Hepatocyte (in vitro differentiated cells): ENCODE results near the gene EVPLL. TPM values are rescaled to one million over a fixed set of nuclear protein-coding genes. Genes with fewer than 3 reads are reported as not detected.
A peak's percentile ranks its signal among the peaks of the same experiment; 100 is the strongest.

Source experiments
- DNase-seq: peaks from one replicate; pipeline ENCODE4 v3.0.0-alpha.2; 2016; ENCODE audit warnings: low spot score
- H2AFZ ChIP-seq: fragments of 200-600 bp; sonication (generic); 2 replicates; pipeline ENCODE4 v1.6.0; 2016; ENCODE audit warnings: antibody characterized with exemption, mild to moderate bottlenecking
- H3K27ac ChIP-seq: fragments of 200-600 bp; sonication (generic); 2 replicates; pipeline ENCODE4 v1.5.1; 2016; ENCODE audit warnings: mild to moderate bottlenecking
- H3K27me3 ChIP-seq: fragments of 200-600 bp; sonication (generic); 2 replicates; pipeline ENCODE4 v1.6.1; 2016
- H3K36me3 ChIP-seq: fragments of 200-600 bp; sonication (generic); replicated peaks from 2 replicates; pipeline ENCODE4 v1.5.1; 2016; ENCODE audit warnings: low read depth; ENCODE audit not compliant: insufficient read depth
- H3K4me1 ChIP-seq: fragments of 200-600 bp; sonication (generic); 2 replicates; pipeline ENCODE4 v1.5.1; 2016; ENCODE audit warnings: mild to moderate bottlenecking, moderate library complexity; ENCODE audit not compliant: insufficient read depth
- H3K4me2 ChIP-seq: fragments of 200-600 bp; sonication (generic); 2 replicates; pipeline ENCODE4 v1.6.0; 2016
- H3K4me3 ChIP-seq: fragments of 200-600 bp; sonication (generic); 2 replicates; pipeline ENCODE4 v1.5.1; 2016; ENCODE audit warnings: mild to moderate bottlenecking
- H3K79me2 ChIP-seq: fragments of 200-600 bp; sonication (generic); 2 replicates; pipeline ENCODE4 v1.6.0; 2017; ENCODE audit warnings: mild to moderate bottlenecking
- H3K9me2 ChIP-seq: fragments of 200-600 bp; sonication (generic); replicated peaks from 2 replicates; pipeline ENCODE4 v1.6.0; 2017; ENCODE audit warnings: mild to moderate bottlenecking; ENCODE audit not compliant: insufficient read depth
- H3K9me3 ChIP-seq: fragments of 200-600 bp; sonication (generic); 2 replicates; pipeline ENCODE4 v1.5.1; 2016; ENCODE audit warnings: low read depth, mild to moderate bottlenecking
- H4K20me1 ChIP-seq: fragments of 200-600 bp; sonication (generic); 2 replicates; pipeline ENCODE4 v1.6.0; 2016; ENCODE audit warnings: mild to moderate bottlenecking; ENCODE audit not compliant: insufficient read depth, poor library complexity, severe bottlenecking
- CTCF ChIP-seq: fragments of 200-600 bp; sonication (generic); IDR thresholded peaks from 2 replicates; pipeline ENCODE4 v1.5.1; 2016; ENCODE audit warnings: antibody characterized with exemption, mild to moderate bottlenecking; ENCODE audit not compliant: poor library complexity
- EZH2 ChIP-seq: fragments of 200-600 bp; sonication (generic); IDR thresholded peaks from 2 replicates; pipeline ENCODE4 v1.6.1; 2016; ENCODE audit warnings: antibody characterized with exemption, mild to moderate bottlenecking, borderline replicate concordance
- EZH2phosphoT487 ChIP-seq: fragments of 200-600 bp; sonication (generic); IDR thresholded peaks from one replicate; pipeline ENCODE4 v1.6.1; 2018; ENCODE audit warnings: antibody characterized with exemption, mild to moderate bottlenecking, low read depth, moderate library complexity; ENCODE audit not compliant: unreplicated experiment, severe bottlenecking
- WGBS: methylation state at CpG from one replicate; pipeline ENCODE4 v1.1.6; 2016; ENCODE audit warnings: low lambda C conversion rate; ENCODE audit errors: missing lambda C conversion rate; 5-methylcytosine and 5-hydroxymethylcytosine counted together
- polyA plus RNA-seq: library from polyadenylated mRNA; unstranded; fragments of >200 nt; fragmentation: Nextera tagmentation; extraction: Ambion mirVana; gene quantifications from 2 replicates; pipeline ENCODE4 v1.2.1, GENCODE V29; 2016
- total RNA-seq: library from RNA; depleted of rRNA; stranded (reverse); fragments of >200 nt; gene quantifications from 2 replicates; pipeline ENCODE4 v1.2.3, GENCODE V29; 2014

EVPLL gene
- total and polyA plus RNA-seq, 2 experiments from 2014 or later: not detected

- no peak for TF ChIP-seq CTCF
- TF ChIP-seq EZH2phosphoT487: no peak
- no peak for TF ChIP-seq EZH2
- Histone ChIP-seq H3K36me3 (no peaks in the 10 kb centered on the region), H3K4me3 (peak overlapping the region; percentile 54), H4K20me1 (no peaks in the 10 kb centered on the region), H3K27ac (peak overlapping the region; percentile 17), H3K27me3 (no peaks in the 10 kb centered on the region), H3K9me3 (no peaks in the 10 kb centered on the region), H3K79me2 (peaks cover 16% of the 10 kb centered on the region), H3K4me1 (peaks cover 7% of the 10 kb centered on the region), H2AFZ (peak overlapping the region; percentile 78), H3K9me2 (no peaks in the 10 kb centered on the region), H3K4me2 (peak overlapping the region; percentile 92)
- no peak for DNase-seq
- 67% methylated on average over 15 of the region's 15 CpGs for WGBS
Measured at GRCh38 chr17:18361837-18362697, 15.5 kb upstream of the EVPLL start.

GRCh38 chr17:18362698-18363100 is 14.9 kb upstream of the EVPLL start:
- peak overlapping the region; percentile 17 for H3K27ac ChIP-seq
- WGBS: 6% methylated on average over 14 of the region's 14 CpGs

DNA sequence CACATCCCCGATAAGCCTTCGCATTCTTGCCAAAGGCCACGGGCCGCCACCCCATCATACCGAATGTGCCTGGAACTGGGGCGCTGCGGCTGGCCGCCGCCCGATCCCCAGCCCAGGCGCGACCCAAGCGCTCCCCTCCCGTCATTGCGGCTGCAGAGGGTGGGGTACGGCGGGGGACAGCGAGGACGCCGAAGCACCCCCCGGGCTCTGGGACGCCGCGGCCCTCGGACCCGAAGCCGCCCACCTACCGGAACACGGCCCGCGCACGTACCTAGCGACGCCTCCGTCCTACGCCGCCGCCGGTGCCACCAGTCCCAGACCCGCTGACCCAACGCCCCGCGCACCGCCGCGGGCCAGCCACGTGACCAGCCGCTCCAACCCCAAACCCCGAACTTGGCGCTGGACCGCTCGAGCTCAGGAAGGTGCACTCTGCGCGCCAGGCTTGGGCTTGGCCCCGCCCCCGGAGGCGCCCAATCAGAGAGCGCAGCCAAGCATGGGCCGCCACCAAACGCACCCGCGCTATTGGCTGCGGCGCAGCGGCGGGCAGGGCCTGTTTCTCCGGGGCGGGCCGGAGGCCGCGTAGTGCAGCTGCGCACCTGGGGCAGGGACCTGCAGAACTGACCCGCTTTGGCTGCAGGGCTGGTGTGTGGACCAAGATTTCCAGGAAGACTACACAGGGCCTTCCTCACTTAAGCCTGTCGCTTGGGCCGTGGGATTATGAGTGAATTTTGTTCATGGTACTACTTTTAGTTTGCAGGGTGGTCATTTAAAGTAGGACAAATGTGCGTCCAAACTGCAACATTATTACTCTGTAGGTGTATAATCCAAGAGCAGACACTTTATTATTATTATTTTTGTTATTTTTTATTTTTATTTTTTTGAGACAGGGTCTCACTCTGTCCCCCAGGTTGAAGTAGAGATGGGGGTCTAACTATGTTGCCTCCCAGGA is 14.2 kb upstream of the EVPLL start, which contains the start of gene SHMT1:
SHMT1 (minus strand) TSS at position 450 of the 949 bp plus-strand sequence. CDS start 7,569 bp downstream, outside the sequence.
- Histone ChIP-seq H3K27ac (peak within 1 kb of the TSS; percentile 17), H3K9me3 (no peaks in the 10 kb centered on the region), H3K79me2 (peaks cover 16% of the 10 kb centered on the region), H3K9me2 (no peaks in the 10 kb centered on the region), H4K20me1 (no peaks in the 10 kb centered on the region), H3K4me1 (peaks cover 7% of the 10 kb centered on the region), H3K36me3 (no peaks in the 10 kb centered on the region), H2AFZ (peak within 1 kb of the TSS; percentile 78), H3K27me3 (no peaks in the 10 kb centered on the region), H3K4me3 (peak within 1 kb of the TSS; percentile 54), H3K4me2 (peak within 1 kb of the TSS; percentile 92)
- peak; percentile 96 for DNase-seq
- 2% methylated on average over 63 of the region's 76 CpGs for WGBS
- TF ChIP-seq CTCF (no peak), EZH2phosphoT487 (no peak), EZH2 (no peak)

More at GRCh38 chr17:18362698-18363100, 14.9 kb upstream of the EVPLL start:
- peak; percentile 52 for DNase-seq
- H3K79me2 ChIP-seq: peaks cover 16% of the 10 kb centered on the region
- no peaks in the 10 kb centered on the region for H4K20me1 ChIP-seq
- H3K4me3 ChIP-seq: peak overlapping the region; percentile 54
- H3K9me3 ChIP-seq: no peaks in the 10 kb centered on the region
- no peaks in the 10 kb centered on the region for H3K36me3 ChIP-seq
- peak overlapping the region; percentile 92 for H3K4me2 ChIP-seq
- H3K4me1 ChIP-seq: peaks cover 7% of the 10 kb centered on the region
- peak overlapping the region; percentile 78 for H2AFZ ChIP-seq
- no peaks in the 10 kb centered on the region for H3K27me3 ChIP-seq
- H3K9me2 ChIP-seq: no peaks in the 10 kb centered on the region
- TF ChIP-seq EZH2: no peak
- TF ChIP-seq CTCF: no peak
- no peak for TF ChIP-seq EZH2phosphoT487
